ENCODE measurements around the gene RAB11B. TPM values are rescaled to one million over a fixed set of nuclear protein-coding genes. Genes with fewer than 3 reads are reported as not detected.

Gene RAB11B
- total and polyA plus RNA-seq, 5 donors = 145 to 201 (median 157) TPM

DNA sequence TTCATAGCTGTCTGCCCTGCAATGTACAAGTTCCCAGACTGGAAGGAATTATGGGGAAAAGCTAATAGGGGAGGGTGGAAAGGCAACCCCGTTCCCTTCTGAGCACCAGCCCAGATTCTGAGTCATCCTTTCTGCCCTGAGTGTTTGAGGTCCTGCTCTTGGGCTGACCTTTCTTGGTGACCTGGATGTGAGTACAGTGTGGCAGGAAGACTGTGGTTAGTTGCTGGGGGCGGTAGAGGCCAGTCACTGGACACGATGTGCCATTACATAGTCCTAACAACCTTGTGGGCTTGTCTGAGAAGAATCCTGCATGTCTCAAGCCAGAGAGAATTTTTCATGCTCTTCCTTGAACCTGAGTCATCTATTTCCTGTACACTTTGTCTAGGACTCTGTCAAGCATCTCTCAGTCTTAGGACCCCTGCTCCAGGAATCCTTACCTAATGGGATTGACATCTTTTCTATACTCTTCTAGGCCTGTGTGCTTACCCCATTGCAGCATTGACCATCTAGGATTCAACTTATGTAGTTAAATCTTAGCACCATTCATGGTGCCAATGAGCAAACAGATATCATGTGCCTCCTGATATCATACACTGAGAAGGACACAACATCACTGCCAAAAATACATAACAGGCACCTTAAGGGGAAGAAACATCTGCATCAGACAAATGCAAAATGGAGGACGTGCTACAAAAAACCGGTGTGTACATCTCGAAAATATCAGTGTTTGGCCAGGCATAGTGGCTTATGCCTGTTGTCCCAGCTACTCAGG is 34.3 kb upstream of the RAB11B start:
- no peak overlapping the region for H3K4me3 ChIP-seq (ENCODE audit: low read length)
- H3K27me3 ChIP-seq (ENCODE audit: control insufficient read depth, insufficient read depth) = no peaks in the 10 kb centered on the region
- intact Hi-C loops (cut with DNase I) = loop anchor here in 2 of 4 donors (2.0 to 5.0 kb wide), 2 partner anchors 36 to 43 kb away; partner anchors contain the start of gene RAB11B (in 1 of the 2)
- ATAC-seq (peak; percentile 48 to 89), DNase-seq (peak in 1 of 3 donors; percentile 64)
- no peak overlapping the region for H3K27ac ChIP-seq (ENCODE audit: low read length)
- H3K9me3 ChIP-seq (ENCODE audit: control insufficient read depth, low read length) = no peaks in the 10 kb centered on the region
- peaks cover 7% of the 10 kb centered on the region for H3K4me1 ChIP-seq (ENCODE audit: control insufficient read depth, insufficient read depth, low read length)
- WGBS = 69% methylated on average over 6 of the region's 6 CpGs

DNA sequence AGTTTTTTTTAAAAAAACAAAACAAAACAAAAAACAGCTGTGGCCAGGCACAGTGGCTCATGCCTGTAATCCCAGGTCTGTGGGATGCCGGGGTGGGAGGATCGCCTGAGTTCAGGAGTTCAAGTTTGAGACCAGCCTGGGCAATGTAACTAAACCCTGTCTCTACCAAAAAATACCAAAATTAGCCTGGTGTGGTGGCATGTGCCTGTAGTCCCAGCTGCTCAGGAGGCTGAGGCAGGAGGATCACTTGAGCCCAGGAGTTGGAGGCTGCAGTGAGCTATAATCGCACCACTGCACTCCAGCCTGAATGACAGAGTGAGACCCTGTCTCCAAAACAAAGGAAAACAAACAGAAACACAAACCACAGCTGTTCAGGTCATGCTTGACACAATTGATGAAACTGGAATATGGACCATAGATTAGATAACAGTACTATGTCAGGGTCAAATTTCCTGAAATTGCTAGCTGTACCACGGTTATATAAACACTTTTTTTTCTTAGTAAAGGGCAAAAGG is 33.1 kb upstream of the RAB11B start:
- Histone ChIP-seq H3K27ac (ENCODE audit: low read length) (no peak overlapping the region), H3K4me1 (ENCODE audit: control insufficient read depth, insufficient read depth, low read length) (peaks cover 7% of the 10 kb centered on the region), H3K27me3 (ENCODE audit: control insufficient read depth, insufficient read depth) (no peaks in the 10 kb centered on the region), H3K9me3 (ENCODE audit: control insufficient read depth, low read length) (no peaks in the 10 kb centered on the region), H3K4me3 (ENCODE audit: low read length) (no peak overlapping the region)
- ATAC-seq (no peak), DNase-seq (no peak)
- intact Hi-C loops (cut with DNase I) = loop anchor here in 1 of 4 donors (5.0 kb wide), 1 partner anchor 35 kb away; the partner anchor contains the start of gene RAB11B
- WGBS = 75% methylated on average over 4 of the region's 4 CpGs

DNA sequence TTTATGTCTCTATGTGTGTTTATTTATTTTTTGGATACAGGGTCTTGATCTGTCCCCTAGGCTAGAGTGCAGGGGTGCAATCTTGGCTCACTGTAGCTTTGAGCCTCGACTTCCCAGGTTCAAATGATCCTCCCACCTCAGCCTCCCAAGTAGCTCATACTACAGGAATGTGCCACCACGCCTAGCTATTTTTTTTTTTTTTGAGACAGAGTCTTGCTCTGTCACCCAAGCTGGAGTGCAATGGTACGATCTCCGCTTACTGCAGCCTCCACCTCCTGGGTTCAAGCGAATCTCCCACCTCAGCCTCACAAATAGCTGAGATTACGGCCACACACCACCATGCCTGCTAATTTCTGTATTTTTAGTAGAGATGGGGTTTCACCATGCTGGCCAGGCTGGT is 31.2 kb upstream of the RAB11B start:
- Histone ChIP-seq H3K27ac (ENCODE audit: low read length) (no peak overlapping the region), H3K4me1 (ENCODE audit: control insufficient read depth, insufficient read depth, low read length) (peaks cover 12% of the 10 kb centered on the region), H3K9me3 (ENCODE audit: control insufficient read depth, low read length) (no peaks in the 10 kb centered on the region), H3K27me3 (ENCODE audit: control insufficient read depth, insufficient read depth) (no peaks in the 10 kb centered on the region), H3K4me3 (ENCODE audit: low read length) (no peak overlapping the region)
- 88% methylated on average over 6 of the region's 6 CpGs for WGBS
- DNase-seq = no peak
- intact Hi-C loops (cut with DNase I) = loop anchor here in 1 of 4 donors (5.0 kb wide), 1 partner anchor 33 kb away; the partner anchor contains the start of gene RAB11B
- ATAC-seq = no peak

DNA sequence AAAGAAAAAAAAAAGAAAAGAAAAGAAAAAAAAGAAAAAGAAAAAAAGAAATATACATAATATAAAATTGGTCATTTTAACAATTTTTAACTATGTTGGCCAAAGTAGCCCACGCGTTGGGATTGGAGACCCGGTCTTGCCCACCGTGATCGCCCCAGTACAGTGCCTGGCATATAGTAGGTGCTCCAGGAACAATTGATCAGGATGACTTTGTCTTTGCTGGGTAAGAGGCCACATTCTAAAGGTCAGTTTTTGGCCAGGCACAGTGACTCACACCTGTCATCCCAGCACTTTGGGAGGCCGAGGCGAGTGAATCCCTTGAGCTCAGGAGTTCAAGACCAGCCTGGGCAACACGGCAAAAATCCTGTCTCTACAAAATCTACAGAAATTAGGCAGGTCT is 30.0 kb upstream of the RAB11B start:
- H3K4me3 ChIP-seq (ENCODE audit: low read length) = no peak overlapping the region
- intact Hi-C loops (cut with DNase I) = loop anchor here in 1 of 4 donors (5.0 kb wide), 1 partner anchor 37 kb away; no protein-coding TSS in a partner anchor

DNA sequence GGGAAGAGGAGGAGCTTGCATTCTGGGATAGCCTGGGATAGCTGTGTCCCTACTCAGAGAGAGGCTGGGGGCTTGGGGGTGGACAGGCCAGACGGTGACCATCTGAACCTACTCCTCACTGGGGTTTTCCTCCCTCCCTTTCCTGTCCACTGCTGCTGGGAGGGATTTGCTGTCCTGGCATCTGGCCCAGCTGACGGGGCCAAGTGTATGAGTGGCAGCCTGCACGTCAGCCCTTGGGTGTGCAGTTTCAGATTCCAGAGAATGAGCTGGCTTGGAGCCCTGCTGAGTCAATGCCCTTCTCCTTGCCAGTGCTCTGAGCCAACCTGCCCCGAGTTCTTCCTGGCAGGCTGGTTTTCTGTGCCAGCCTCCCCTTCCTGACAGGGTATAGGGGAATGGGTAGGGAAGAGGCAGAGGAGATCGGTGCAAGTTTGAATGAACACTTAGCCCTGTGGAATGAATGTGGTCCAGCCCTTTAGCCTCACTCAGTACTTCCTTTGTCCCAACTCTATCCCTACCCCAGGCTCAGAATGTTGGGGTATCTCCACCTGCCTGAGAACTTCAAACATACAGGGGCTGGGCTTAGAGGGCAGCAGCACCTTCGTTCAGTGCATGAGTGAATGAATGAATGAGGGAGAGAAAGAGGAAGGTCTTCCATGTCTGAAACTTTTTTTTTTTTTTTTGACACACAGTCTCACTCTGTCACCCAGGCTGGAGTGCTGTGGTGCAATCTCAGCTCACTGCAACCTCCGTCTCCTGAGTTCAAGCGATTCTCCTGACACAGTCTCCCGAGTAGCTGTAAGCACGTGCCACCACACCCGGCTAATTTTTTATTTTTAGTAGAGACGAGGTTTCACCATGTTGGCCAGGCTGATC is 28.0 kb upstream of the RAB11B start:
- DNase-seq (peak; percentile 97 to 98 (median 98)), ATAC-seq (peak; percentile 79 to 87)
- Histone ChIP-seq H3K4me1 (ENCODE audit: control insufficient read depth, insufficient read depth, low read length) (peaks cover 12% of the 10 kb centered on the region), H3K9me3 (ENCODE audit: control insufficient read depth, low read length) (no peaks in the 10 kb centered on the region), H3K27me3 (ENCODE audit: control insufficient read depth, insufficient read depth) (no peaks in the 10 kb centered on the region), H3K27ac (ENCODE audit: low read length) (peak overlapping the region; percentile 97), H3K4me3 (ENCODE audit: low read length) (no peak overlapping the region)
- intact Hi-C loops (cut with DNase I) = loop anchor here in 1 of 4 donors (5.0 kb wide), 1 partner anchor 35 kb away; no protein-coding TSS in a partner anchor
- 33% methylated on average over 12 of the region's 12 CpGs for WGBS

More for the DNA sequence above, 30.0 kb upstream of the RAB11B start:
- H3K9me3 ChIP-seq (ENCODE audit: control insufficient read depth, low read length) = no peaks in the 10 kb centered on the region
- peaks cover 9% of the 10 kb centered on the region for H3K4me1 ChIP-seq (ENCODE audit: control insufficient read depth, insufficient read depth, low read length)
- ATAC-seq = no peak
- H3K27ac ChIP-seq (ENCODE audit: low read length) = no peak overlapping the region
- no peak for DNase-seq
- H3K27me3 ChIP-seq (ENCODE audit: control insufficient read depth, insufficient read depth) = no peaks in the 10 kb centered on the region
- WGBS = 87% methylated on average over 8 of the region's 8 CpGs

DNA sequence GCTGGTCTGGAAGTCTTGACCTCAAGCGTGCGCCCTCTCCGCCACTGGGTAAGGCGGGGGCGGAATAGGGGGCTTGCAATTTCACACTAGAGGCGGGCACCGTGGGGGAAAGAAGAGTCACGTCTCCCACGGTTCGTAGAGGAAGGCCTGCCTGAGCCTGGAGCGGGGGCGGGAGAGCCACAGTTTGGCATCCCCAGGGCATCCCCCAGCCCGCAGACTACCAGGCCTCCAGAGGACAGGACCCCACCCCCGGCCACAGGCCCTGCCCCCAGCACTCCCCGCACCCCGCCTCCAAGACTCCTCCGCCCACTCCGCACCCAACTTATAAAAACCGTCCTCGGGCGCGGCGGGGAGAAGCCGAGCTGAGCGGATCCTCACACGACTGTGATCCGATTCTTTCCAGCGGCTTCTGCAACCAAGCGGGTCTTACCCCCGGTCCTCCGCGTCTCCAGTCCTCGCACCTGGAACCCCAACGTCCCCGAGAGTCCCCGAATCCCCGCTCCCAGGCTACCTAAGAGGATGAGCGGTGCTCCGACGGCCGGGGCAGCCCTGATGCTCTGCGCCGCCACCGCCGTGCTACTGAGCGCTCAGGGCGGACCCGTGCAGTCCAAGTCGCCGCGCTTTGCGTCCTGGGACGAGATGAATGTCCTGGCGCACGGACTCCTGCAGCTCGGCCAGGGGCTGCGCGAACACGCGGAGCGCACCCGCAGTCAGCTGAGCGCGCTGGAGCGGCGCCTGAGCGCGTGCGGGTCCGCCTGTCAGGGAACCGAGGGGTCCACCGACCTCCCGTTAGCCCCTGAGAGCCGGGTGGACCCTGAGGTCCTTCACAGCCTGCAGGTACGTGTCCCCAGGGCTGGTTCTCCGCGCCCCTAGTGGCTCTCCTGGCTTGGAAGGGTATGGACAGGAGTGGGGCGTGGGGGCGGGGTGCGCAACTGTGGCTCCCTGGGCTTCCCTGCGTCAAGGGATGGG is 26.1 kb upstream of the RAB11B start, which contains the start of gene ANGPTL4:
ANGPTL4 (plus strand) TSS at position 353 of the 969 bp plus-strand sequence; CDS start at position 520, 167 bp downstream.
- intact Hi-C loops (cut with DNase I) = loop anchor here in 1 of 4 donors (5.0 kb wide), 1 partner anchor 33 kb away; no protein-coding TSS in a partner anchor
- H3K4me1 ChIP-seq (ENCODE audit: control insufficient read depth, insufficient read depth, low read length) = peaks cover 18% of the 10 kb centered on the region

DNA sequence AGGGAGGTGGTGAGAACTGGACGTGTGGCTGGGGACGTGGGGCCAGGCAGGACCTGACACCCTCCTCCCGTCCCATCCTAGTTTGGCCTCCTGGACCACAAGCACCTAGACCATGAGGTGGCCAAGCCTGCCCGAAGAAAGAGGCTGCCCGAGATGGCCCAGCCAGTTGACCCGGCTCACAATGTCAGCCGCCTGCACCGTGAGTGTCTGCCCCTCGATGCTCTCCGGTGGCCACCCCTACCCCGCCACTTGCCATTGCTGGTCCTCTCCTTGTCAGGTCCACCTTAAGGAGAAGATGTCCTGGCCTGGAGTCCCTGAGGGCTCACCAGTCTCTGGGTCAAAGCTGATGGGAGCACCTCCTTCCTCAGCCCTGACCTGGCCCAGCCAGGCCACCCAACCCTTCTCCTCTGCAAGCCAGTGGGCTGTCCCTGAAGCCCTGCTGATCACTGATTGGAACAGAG is 24.0 kb upstream of the RAB11B start:
- intact Hi-C loops (cut with DNase I) = no loop called here
- Histone ChIP-seq H3K4me3 (ENCODE audit: low read length) (no peak overlapping the region), H3K4me1 (ENCODE audit: control insufficient read depth, insufficient read depth, low read length) (peaks cover 23% of the 10 kb centered on the region), H3K9me3 (ENCODE audit: control insufficient read depth, low read length) (no peaks in the 10 kb centered on the region), H3K27me3 (ENCODE audit: control insufficient read depth, insufficient read depth) (no peaks in the 10 kb centered on the region), H3K27ac (ENCODE audit: low read length) (peak overlapping the region; percentile 10)
- DNase-seq (peak in 2 of 3 donors; percentile 35 to 61), ATAC-seq (no peak)
- WGBS = 92% methylated on average over 11 of the region's 11 CpGs

More for the DNA sequence above, 26.1 kb upstream of the RAB11B start, which contains the start of gene ANGPTL4:
- no peaks in the 10 kb centered on the region for H3K9me3 ChIP-seq (ENCODE audit: control insufficient read depth, low read length)
- peak; percentile 70 to 79 for ATAC-seq
- H3K27ac ChIP-seq (ENCODE audit: low read length) = peak within 1 kb of the TSS; percentile 99
- WGBS = under 1% methylated on average over 81 of the region's 81 CpGs
- DNase-seq = peak; percentile 90 to 93 (median 91)
- H3K4me3 ChIP-seq (ENCODE audit: low read length) = peak within 1 kb of the TSS; percentile 80
- no peaks in the 10 kb centered on the region for H3K27me3 ChIP-seq (ENCODE audit: control insufficient read depth, insufficient read depth)

DNA sequence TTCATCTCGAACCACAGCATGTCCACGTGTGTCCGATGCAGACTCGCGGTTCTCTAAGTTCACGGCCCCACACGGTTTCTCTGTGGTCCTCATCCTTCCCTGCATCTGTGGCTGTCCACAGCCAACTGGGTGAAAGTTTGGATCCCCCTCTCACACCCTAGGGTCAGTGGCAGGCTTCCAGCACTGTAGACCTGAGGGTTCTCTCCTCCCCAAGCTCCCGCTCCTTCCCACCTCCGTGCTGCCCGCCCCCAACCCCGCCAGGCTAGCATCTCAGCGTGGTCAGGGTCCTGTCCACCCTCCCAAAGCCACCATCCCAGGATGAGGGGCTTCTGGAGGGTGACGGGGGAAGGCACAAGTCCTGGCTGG is 23.2 kb upstream of the RAB11B start:
- H3K4me1 ChIP-seq (ENCODE audit: control insufficient read depth, insufficient read depth, low read length) = peaks cover 23% of the 10 kb centered on the region
- 41% methylated on average over 13 of the region's 13 CpGs for WGBS
- intact Hi-C loops (cut with DNase I) = no loop called here
- no peaks in the 10 kb centered on the region for H3K9me3 ChIP-seq (ENCODE audit: control insufficient read depth, low read length)
- peak overlapping the region; percentile 76 for H3K27ac ChIP-seq (ENCODE audit: low read length)
- H3K4me3 ChIP-seq (ENCODE audit: low read length) = no peak overlapping the region
- DNase-seq = peak in 1 of 3 donors; percentile 74
- peak in 1 of 2 donors; percentile 5 for ATAC-seq
- H3K27me3 ChIP-seq (ENCODE audit: control insufficient read depth, insufficient read depth) = no peaks in the 10 kb centered on the region

DNA sequence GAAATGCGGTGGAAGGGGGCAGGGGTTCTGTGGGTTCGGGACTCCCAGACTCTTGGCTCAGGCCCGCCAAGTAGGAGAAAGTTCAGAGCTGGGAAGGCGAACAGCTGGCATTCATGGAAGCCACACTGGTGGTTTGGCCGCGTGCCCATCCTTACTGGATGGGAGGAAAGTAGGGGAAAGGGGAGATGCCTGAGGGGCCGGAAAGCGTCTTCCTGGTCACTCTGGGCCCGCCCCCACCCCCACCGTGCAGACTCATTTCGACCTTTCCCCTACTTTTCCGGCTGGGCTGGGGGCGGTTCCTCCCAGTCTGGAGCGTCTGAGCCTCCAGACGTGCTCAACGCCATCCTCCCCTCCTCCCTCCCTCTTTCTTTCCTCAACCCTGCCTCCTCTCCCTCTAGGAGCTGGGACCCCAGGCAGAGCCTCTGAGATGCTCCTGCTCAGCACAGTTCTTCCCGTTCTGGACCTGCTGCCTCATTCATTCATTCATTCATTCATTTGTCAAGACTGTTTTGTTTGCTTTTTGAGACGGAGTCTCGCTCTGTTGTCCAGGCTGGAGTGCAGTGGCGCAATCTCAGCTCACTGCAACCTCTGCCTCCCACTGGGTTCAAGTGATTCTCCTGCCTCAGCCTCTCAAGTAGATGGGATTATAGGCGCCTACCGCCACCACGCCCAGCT is 22.7 kb upstream of the RAB11B start:
- WGBS = 20% methylated on average over 23 of the region's 23 CpGs
- Histone ChIP-seq H3K4me1 (ENCODE audit: control insufficient read depth, insufficient read depth, low read length) (peaks cover 19% of the 10 kb centered on the region), H3K27me3 (ENCODE audit: control insufficient read depth, insufficient read depth) (no peaks in the 10 kb centered on the region), H3K27ac (ENCODE audit: low read length) (peak overlapping the region; percentile 77), H3K4me3 (ENCODE audit: low read length) (no peak overlapping the region), H3K9me3 (ENCODE audit: control insufficient read depth, low read length) (no peaks in the 10 kb centered on the region)
- intact Hi-C loops (cut with DNase I) = no loop called here
- ATAC-seq (peak; percentile 69 to 71), DNase-seq (peak; percentile 95 to 96 (median 96))
